ENCODE data around the gene CHRNA4.
"Not testable (repeated sequence)": the region's sequence is repeated elsewhere in the genome, so short reads cannot be mapped to it uniquely, and the experiment has no call there.

Gene CHRNA4

GRCh38 chr20:63306673-63307537 is 54.2 kb downstream of the CHRNA4 start:
- DNase-seq, result no peak

GRCh38 chr20:63305933-63306672 is 55.0 kb downstream of the CHRNA4 start:
- DNase-seq, result not testable (repeated sequence)

- DNase-seq, result no peak
Measured at GRCh38 chr20:63305393-63305792, 55.8 kb downstream of the CHRNA4 start.

GRCh38 chr20:63303095-63303666 is 58.0 kb downstream of the CHRNA4 start:
- DNase-seq, result no peak

GRCh38 chr20:63301671-63302070 is 59.5 kb downstream of the CHRNA4 start:
- DNase-seq, result no peak

- no peak for DNase-seq
Measured at GRCh38 chr20:63298731-63299312, 62.3 kb downstream of the CHRNA4 start.

GRCh38 chr20:63297796-63298572 is 63.2 kb downstream of the CHRNA4 start:
- no peak for DNase-seq

- no peak for DNase-seq
Measured at GRCh38 chr20:63297371-63297781, 63.8 kb downstream of the CHRNA4 start.

GRCh38 chr20:63296531-63297299 is 64.4 kb downstream of the CHRNA4 start:
- no peak for DNase-seq

GRCh38 chr20:63295846-63296245 is 65.3 kb downstream of the CHRNA4 start:
- DNase-seq, result no peak

GRCh38 chr20:63295422-63295821 is 65.7 kb downstream of the CHRNA4 start:
- no peak for DNase-seq

- no peak for DNase-seq
Measured at GRCh38 chr20:63295018-63295417, 66.1 kb downstream of the CHRNA4 start.

- DNase-seq, result no peak
Measured at GRCh38 chr20:63294536-63294900, 66.6 kb downstream of the CHRNA4 start.

GRCh38 chr20:63293871-63294535 is 67.1 kb downstream of the CHRNA4 start:
- no peak for DNase-seq

GRCh38 chr20:63293456-63293855 is 67.7 kb downstream of the CHRNA4 start:
- no peak for DNase-seq
